Mucosa of stomach (tissue), 1 donor: Measurements from ENCODE around the gene LPP.

Source experiments
- H3K27me3 ChIP-seq: one replicate; pipeline ENCODE4 v1.7.0; 2013; ENCODE audit warnings: mild to moderate bottlenecking, low read length; ENCODE audit not compliant: control insufficient read depth, insufficient read depth
- H3K36me3 ChIP-seq: one replicate; pipeline ENCODE4 v1.7.0; 2013; ENCODE audit warnings: low read length; ENCODE audit not compliant: control insufficient read depth, insufficient read depth
- H3K4me1 ChIP-seq: one replicate; pipeline ENCODE4 v1.7.0; 2013; ENCODE audit warnings: mild to moderate bottlenecking, low read length; ENCODE audit not compliant: control insufficient read depth, insufficient read depth
- H3K4me3 ChIP-seq: one replicate; pipeline ENCODE4 v1.7.0; 2013; ENCODE audit warnings: low read length
- H3K9ac ChIP-seq: one replicate; pipeline ENCODE4 v1.7.0; 2013; ENCODE audit warnings: mild to moderate bottlenecking, low read length, moderate library complexity
- H3K9me3 ChIP-seq: one replicate; pipeline ENCODE4 v1.7.0; 2013; ENCODE audit warnings: mild to moderate bottlenecking, low read length, moderate library complexity; ENCODE audit not compliant: control insufficient read depth
- donor health status: Pancreatic carcinoma.

Gene LPP, protein sequence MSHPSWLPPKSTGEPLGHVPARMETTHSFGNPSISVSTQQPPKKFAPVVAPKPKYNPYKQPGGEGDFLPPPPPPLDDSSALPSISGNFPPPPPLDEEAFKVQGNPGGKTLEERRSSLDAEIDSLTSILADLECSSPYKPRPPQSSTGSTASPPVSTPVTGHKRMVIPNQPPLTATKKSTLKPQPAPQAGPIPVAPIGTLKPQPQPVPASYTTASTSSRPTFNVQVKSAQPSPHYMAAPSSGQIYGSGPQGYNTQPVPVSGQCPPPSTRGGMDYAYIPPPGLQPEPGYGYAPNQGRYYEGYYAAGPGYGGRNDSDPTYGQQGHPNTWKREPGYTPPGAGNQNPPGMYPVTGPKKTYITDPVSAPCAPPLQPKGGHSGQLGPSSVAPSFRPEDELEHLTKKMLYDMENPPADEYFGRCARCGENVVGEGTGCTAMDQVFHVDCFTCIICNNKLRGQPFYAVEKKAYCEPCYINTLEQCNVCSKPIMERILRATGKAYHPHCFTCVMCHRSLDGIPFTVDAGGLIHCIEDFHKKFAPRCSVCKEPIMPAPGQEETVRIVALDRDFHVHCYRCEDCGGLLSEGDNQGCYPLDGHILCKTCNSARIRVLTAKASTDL

DNA sequence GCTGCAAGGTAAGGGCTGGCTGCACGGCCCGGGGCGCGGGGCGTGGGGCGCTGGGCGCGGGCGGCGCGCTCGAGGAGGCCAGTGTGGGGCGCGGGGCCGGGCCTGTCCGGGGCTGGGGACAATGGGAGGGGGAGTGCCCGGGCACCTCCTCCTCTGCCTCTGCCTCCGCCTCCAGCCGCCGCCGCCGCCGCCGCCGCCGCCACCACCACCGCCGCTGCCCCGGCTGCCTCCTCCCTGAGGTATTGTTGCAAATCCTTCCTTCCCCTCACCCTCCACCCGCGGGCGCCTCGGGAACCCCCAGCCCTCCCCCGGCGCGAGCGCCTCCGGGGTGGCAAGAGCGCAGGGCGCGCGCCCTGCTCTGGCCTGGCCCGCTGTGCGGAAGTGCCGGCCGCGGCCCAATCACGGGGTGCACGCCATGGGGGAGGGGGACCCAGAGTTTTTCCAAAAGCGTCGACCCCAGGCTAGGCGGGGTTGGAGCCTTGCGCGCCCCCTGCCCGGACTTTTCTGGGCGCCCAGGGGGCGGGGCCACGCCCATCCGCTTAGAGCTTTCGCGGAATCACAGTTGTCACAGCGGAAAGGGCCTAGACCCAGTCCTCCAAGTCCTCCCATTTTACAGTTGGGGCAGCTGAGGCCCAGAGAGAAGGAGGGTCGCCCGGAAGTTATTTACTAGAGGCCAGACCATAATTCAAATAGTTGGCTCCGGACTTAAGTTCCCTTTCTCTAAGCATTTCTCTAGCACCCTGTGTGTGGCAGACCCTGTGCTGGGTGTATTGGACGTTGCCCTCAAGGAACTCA, at the start of gene LPP:
TSS of gene LPP (plus strand) at position 144 of the 795 bp plus-strand sequence. CDS start 251,964 bp downstream, outside the sequence.
- Histone ChIP-seq H3K9ac (peak within 1 kb of the TSS; percentile 97), H3K9me3 (no peaks in the 10 kb centered on the region), H3K4me3 (peak within 1 kb of the TSS; percentile 88), H3K27me3 (no peaks in the 10 kb centered on the region), H3K4me1 (peaks cover 52% of the 10 kb centered on the region), H3K36me3 (no peaks in the 10 kb centered on the region)

DNA sequence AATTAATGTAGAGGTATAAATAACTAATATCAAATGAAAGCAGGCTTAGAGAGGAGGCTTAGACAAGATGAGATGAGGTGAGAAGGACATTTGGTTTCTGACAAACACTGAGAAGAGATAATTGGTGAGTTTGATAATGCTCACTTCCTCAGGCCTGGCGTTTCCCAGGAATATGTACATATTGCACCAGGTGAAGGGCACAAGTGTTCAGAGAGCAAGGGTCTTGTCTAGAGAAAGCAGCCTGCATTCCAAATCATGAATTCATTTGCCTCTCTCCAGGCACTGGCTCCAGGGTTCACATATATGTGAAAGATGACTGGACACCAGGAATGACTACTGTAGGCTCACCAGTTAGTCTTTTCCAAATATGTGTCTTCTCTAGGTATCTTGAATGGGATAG, 48.0 kb upstream of the LPP start:
- no peaks in the 10 kb centered on the region for H3K4me1 ChIP-seq
- no peaks in the 10 kb centered on the region for H3K9me3 ChIP-seq
- no peaks in the 10 kb centered on the region for H3K36me3 ChIP-seq
- H3K4me3 ChIP-seq, result no peak overlapping the region
- H3K27me3 ChIP-seq, result no peaks in the 10 kb centered on the region
- H3K9ac ChIP-seq, result no peak overlapping the region

DNA sequence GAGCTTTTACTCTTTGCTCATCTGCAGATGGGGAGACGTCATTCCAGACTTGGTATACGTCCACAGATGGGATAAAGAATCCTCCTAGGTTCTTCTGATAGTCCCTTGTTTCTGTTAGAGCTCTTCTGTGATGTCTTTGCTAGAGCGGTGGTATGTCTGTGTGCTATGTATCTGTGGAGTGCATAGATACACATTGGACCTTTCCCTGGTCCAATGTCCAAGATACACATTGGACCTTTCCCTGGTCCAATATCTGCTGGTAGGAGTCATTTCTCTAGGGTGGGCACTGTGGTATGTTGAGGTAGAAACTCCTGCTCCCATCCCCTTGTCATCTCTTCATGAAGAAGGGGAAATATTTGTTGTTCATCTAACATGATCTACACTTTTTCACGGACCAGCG, 47.5 kb upstream of the LPP start:
- Histone ChIP-seq H3K36me3 (no peaks in the 10 kb centered on the region), H3K4me1 (no peaks in the 10 kb centered on the region), H3K9ac (no peak overlapping the region), H3K4me3 (no peak overlapping the region), H3K27me3 (no peaks in the 10 kb centered on the region), H3K9me3 (no peaks in the 10 kb centered on the region)

DNA sequence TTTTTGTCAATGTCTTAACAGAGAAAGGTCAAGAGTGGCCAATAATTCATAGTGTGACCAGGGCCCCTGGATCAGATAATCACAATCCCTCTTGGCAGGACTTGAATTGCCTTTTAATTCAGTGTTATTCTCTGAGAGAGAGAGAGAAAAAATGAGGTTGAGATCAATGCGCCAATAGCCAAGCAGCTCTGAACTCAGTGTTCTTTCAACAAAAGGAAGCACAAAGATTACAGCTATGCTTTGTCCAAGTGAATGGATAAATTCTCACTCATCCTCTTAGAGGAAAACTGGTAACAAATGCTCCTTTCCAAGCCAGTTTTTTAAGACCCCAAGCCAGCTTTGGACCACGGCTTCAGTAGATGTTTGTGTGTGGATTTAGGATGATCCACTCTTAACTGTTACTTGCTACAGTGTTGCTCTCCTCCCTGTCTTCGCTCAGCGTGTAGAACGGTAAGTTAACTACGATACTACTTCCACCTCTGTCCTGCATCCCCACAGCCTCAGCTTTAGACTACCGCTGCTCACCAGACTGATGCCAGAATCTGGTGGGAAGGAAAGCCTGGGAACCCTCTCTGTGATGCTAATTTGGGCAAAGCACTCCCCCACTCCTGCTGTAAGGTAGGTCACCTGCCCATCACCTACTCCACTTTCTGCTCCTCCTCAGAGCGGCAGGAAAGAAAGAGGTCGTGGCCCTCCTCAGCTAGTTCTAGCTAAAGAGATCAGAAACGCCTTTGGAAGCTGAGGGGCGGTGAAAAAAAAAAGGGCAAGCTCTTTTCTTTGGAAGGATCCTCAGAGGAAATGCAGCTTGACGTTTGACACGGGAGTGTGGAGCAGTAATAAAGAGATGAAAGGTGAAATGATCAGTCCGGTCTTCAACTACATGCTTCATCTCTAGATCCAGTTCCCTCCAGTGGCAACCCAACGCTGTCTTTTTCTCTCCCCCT, 46.8 kb upstream of the LPP start:
- Histone ChIP-seq H3K9ac (no peak overlapping the region), H3K36me3 (no peaks in the 10 kb centered on the region), H3K27me3 (no peaks in the 10 kb centered on the region)

DNA sequence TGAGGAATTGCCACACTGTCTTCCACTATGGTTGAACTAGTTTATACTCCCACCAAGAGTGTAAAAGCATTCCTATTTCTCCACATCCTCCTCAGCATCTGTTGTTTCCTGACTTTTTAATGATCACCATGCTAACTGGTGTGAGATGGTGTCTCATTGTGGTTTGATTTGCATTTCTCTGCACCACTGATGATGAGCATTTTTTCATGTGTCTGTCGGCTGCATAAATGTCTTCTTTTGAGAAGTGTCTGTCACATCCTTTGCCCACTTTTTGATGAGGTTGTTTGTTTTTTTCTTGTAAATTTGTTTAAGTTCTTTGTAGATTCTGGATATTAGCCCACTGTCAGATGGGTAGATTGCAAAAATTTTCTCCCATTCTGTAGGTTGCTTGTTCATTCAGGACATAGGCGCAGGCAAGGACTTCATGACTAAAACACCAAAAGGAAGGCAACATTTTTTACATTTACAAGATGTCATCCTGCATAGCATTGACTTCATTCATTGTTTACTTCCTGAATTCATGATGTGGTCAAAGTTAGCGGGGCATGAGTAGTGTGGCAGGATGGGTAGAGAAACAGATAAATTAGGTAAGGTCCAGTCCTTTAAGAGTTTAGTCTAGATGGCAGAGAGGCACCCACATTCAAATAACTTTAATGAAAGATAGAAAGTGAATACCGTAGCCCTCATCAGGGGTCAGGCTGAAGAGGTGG, 45.1 kb upstream of the LPP start:
- no peaks in the 10 kb centered on the region for H3K27me3 ChIP-seq
- H3K4me1 ChIP-seq, result no peaks in the 10 kb centered on the region
- no peak overlapping the region for H3K9ac ChIP-seq
- H3K36me3 ChIP-seq, result no peaks in the 10 kb centered on the region
- H3K9me3 ChIP-seq, result no peaks in the 10 kb centered on the region
- H3K4me3 ChIP-seq, result no peak overlapping the region

More for the DNA sequence above, 46.8 kb upstream of the LPP start:
- Histone ChIP-seq H3K4me3 (no peak overlapping the region), H3K9me3 (no peaks in the 10 kb centered on the region), H3K4me1 (no peaks in the 10 kb centered on the region)

DNA sequence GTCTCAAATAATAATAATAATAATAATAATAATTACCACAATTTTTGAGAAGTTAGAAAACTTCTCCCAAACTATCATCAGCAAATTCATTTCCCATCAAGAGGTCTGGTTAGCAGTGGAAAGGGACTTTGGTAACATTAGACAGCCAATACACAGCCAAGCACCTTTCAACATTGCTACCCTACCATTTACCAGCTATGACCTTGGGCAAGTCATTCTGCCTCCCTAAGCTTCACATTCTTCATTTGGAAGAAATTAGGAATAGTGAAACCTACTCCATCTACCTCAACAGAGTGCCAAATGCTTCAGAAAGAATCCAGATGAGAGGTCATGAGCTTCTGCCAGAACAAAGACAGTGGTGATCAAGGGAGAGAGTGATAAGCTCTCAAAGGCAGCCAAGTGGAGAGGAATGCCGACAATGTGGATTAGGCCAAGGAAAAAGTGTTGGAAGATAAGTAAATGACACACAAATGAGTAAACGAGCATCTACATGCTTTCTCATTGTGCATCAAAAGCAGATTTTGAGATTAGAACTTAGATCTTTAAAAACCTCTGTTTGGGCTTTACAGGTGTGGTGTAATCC, 42.9 kb upstream of the LPP start:
- H3K27me3 ChIP-seq, result no peaks in the 10 kb centered on the region
- no peaks in the 10 kb centered on the region for H3K4me1 ChIP-seq
- no peaks in the 10 kb centered on the region for H3K36me3 ChIP-seq
- H3K9me3 ChIP-seq, result no peaks in the 10 kb centered on the region
- no peak overlapping the region for H3K4me3 ChIP-seq
- H3K9ac ChIP-seq, result no peak overlapping the region

DNA sequence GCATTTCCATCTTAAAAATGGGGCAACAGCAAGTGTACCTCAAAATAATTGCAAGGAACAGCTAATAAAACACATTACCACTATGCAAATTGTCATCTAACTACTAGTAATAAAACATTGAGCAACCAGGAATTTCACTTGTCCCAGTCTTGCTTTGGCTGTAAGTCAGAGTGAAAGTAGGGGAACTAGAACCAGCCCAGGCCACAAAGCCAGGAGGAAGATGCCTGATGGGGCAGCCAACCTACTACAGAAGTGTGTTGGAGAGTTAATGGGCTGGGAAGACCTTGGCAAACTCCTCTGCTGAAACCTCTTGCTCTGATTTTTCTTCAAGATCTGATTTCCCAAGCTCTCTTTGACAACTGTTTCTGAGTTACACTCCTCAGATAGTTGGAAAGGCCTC, 40.2 kb upstream of the LPP start:
- Histone ChIP-seq H3K36me3 (no peaks in the 10 kb centered on the region), H3K4me1 (no peaks in the 10 kb centered on the region), H3K4me3 (no peak overlapping the region), H3K27me3 (no peaks in the 10 kb centered on the region), H3K9me3 (no peaks in the 10 kb centered on the region), H3K9ac (no peak overlapping the region)

DNA sequence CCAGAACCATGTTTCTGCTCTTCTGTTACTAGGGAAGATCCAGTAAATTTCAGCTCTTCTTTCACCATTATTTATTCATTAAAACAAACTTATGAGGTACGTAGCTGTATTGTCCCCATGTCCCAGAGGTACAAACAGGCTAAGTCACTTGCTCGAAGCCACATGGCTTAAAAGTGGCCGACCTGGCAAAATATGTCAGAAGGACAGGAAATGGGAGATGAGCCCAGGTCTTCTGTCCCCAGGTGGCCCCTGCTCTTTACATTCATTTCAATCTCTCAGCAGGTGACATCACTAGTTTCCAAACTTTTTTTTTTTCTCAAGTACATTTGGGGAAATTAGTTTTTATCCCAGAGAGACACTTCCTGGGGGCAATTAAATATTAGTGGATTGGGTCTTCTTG, 34.1 kb upstream of the LPP start:
- Histone ChIP-seq H3K27me3 (no peaks in the 10 kb centered on the region), H3K9ac (no peak overlapping the region), H3K9me3 (no peaks in the 10 kb centered on the region), H3K4me1 (no peaks in the 10 kb centered on the region), H3K36me3 (no peaks in the 10 kb centered on the region), H3K4me3 (no peak overlapping the region)

DNA sequence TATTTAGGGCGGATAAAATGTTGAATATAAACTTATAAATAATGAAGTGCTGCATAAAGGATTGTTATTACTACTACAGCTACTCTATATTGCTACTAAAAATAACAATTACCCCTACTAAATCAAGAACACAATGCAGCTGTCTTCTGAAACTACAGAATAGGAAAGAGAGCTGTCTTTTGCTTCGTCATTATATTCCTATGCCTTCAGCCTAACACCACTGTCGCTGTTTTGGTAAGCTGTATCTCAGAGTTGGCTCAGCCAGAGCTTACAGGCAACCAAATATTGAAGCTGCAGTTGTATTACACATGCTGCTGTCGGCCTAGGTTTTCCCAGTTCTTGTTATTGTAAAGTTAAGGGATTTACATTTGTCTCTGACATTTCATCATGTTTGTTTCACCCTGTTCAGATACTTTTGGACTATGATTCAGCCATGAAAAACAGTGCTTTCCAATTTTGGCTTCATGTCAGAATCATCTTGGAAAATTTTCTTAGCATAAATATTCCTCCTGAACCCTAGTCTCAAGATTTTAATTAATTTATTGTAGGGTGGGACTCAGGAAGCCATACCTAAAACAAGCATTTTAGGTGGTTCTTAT, 31.3 kb upstream of the LPP start:
- no peak overlapping the region for H3K9ac ChIP-seq
- no peaks in the 10 kb centered on the region for H3K36me3 ChIP-seq
- no peak overlapping the region for H3K4me3 ChIP-seq
- H3K27me3 ChIP-seq, result no peaks in the 10 kb centered on the region
- no peaks in the 10 kb centered on the region for H3K4me1 ChIP-seq
- H3K9me3 ChIP-seq, result no peaks in the 10 kb centered on the region

DNA sequence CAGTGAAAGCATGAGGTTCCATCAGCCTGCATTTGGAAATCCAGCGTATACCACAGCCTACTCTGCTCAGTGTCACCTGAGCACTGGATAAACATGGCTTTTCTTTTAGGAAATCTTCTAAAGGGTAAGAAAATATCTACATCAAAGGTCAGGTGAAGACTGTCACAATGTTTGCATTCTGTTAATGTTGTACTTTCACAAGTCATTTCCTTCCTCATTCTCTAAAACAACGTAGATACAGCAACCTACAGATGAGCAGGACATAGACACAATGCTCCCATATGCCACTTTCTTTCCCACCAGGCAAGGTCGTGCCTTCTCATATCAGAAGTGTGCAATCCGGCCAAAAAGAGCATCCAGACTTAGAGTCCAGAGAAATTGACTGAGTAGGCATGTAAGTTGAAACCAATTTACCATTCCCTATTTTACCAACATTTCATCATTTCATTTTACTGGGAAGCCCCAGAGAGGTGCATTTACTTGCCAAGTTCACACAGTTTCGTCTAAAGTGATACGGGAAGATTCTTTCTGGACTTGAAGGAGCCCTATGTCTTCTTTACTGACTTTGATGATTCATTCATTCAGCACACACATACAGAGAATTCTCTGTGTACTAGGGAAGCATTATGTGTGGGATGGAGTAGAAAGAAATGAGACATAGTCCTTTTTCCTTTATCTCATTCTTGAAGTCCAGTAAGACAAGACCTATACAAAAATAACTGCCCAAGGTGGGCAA, 30.6 kb upstream of the LPP start:
- no peak overlapping the region for H3K9ac ChIP-seq
- H3K4me1 ChIP-seq, result no peaks in the 10 kb centered on the region
- no peaks in the 10 kb centered on the region for H3K9me3 ChIP-seq
- H3K4me3 ChIP-seq, result no peak overlapping the region
- H3K27me3 ChIP-seq, result no peaks in the 10 kb centered on the region
- H3K36me3 ChIP-seq, result no peaks in the 10 kb centered on the region
